ENCODE data around the gene IL7R.

DNA sequence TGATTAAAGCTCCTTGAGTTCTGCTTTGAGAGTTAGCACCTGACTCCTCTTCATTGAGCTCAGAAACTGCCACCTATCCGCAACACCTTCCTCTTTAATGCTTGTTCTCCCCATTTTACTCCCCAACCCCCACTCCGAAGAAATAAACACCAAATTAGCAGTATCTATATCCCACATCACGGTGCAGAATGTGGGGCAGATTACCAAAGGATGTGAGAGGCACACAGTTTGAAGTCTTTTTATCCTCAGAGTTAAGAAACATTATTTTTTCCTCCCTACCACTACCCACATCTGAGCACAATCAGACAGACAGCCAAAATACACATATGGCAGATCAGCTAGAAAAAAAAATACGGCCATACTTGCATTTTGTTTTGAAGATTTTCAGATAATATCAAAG, 26.1 kb upstream of the IL7R start:
- no peak for TF ChIP-seq POLR2A (IDR thresholded peaks at IDR 0.05)
- no peak for TF ChIP-seq CTCF (IDR thresholded peaks at IDR 0.05)
